ENCODE results near the gene ECE1.

The ECE1 gene

GRCh38 chr1:21298981-21299391, 8.7 kb upstream of the ECE1 start:
- no peak for TF ChIP-seq CTCF (conservative IDR thresholded peaks at IDR 0.05)
- no peak overlapping the region for H3K27ac ChIP-seq

- no peak for TF ChIP-seq CTCF (conservative IDR thresholded peaks at IDR 0.05)
- no peak overlapping the region for H3K27ac ChIP-seq
These were observed 7.7 kb upstream of the ECE1 start for GRCh38 chr1:21297975-21298374.

GRCh38 chr1:21296509-21297354, 6.5 kb upstream of the ECE1 start:
- no peak for TF ChIP-seq CTCF (conservative IDR thresholded peaks at IDR 0.05)
- H3K27ac ChIP-seq, result no peak overlapping the region

GRCh38 chr1:21295545-21295944, 5.3 kb upstream of the ECE1 start:
- no peak for TF ChIP-seq CTCF (conservative IDR thresholded peaks at IDR 0.05)
- no peak overlapping the region for H3K27ac ChIP-seq

- no peak for TF ChIP-seq CTCF (conservative IDR thresholded peaks at IDR 0.05)
- H3K27ac ChIP-seq, result no peak overlapping the region
These were observed 4.7 kb upstream of the ECE1 start for GRCh38 chr1:21295002-21295401.

GRCh38 chr1:21294266-21294989, 4.2 kb upstream of the ECE1 start:
- TF ChIP-seq CTCF (conservative IDR thresholded peaks at IDR 0.05), result no peak
- no peak overlapping the region for H3K27ac ChIP-seq

- no peak overlapping the region for H3K27ac ChIP-seq
- TF ChIP-seq CTCF (conservative IDR thresholded peaks at IDR 0.05), result no peak
These were observed 3.4 kb upstream of the ECE1 start for GRCh38 chr1:21293537-21294265.

All from VCaP (cell line).